Aorta (tissue), 5 donors: ENCODE results near the gene UFSP2. TPM values are rescaled to one million over a fixed set of nuclear protein-coding genes. Genes with fewer than 3 reads are reported as not detected.
"Not testable (repeated sequence)": the region's sequence is repeated elsewhere in the genome, so short reads cannot be mapped to it uniquely, and the experiment has no call there.

Experiments used
- ATAC-seq: fragments of 200-7000 bp; cut with Tn5 transposase; one replicate; pipeline ENCODE4 v1.9.1; 2022; ENCODE audit warnings: moderate library complexity; ENCODE audit not compliant: low FRiP score
- DNase-seq, 2 donors: peaks; one replicate each; pipeline ENCODE4 v3.0.0-alpha.2; 2020
- H3K27ac ChIP-seq, 2 donors: one replicate each; pipeline ENCODE4 v1.5.1; 2013; ENCODE audit warnings: low read length in 2 of 2, mild to moderate bottlenecking in 2 of 2, moderate library complexity in 2 of 2, control low read depth in 1 of 2, inconsistent platforms in 1 of 2, low read depth in 1 of 2
- H3K27me3 ChIP-seq, 2 donors: one replicate each; pipeline ENCODE4 v1.6.1; 2013; ENCODE audit warnings: control low read depth in 1 of 2, low read length in 1 of 2, mild to moderate bottlenecking in 1 of 2, moderate library complexity in 1 of 2; ENCODE audit not compliant: insufficient read depth in 2 of 2, control insufficient read depth in 1 of 2
- H3K36me3 ChIP-seq, 2 donors: one replicate each; pipeline ENCODE4 v1.6.1; 2013; ENCODE audit warnings: control low read depth in 1 of 2, low read length in 1 of 2, mild to moderate bottlenecking in 1 of 2; ENCODE audit not compliant: insufficient read depth in 2 of 2, control insufficient read depth in 1 of 2
- H3K4me1 ChIP-seq, 2 donors: one replicate each; pipeline ENCODE4 v1.6.1; 2013; ENCODE audit warnings: low read length in 2 of 2, control low read depth in 1 of 2, mild to moderate bottlenecking in 1 of 2, moderate library complexity in 1 of 2; ENCODE audit not compliant: insufficient read depth in 2 of 2, control insufficient read depth in 1 of 2
- H3K4me3 ChIP-seq, 2 donors: one replicate each; pipeline ENCODE4 v1.5.1; 2013; ENCODE audit warnings: low read length in 2 of 2, control low read depth in 1 of 2, mild to moderate bottlenecking in 1 of 2
- H3K9me3 ChIP-seq: one replicate; pipeline ENCODE4 v1.6.1; 2013; ENCODE audit warnings: mild to moderate bottlenecking, low read length; ENCODE audit not compliant: control insufficient read depth
- WGBS, 2 donors: extraction: QIAGEN DNeasy Blood & Tissue Kit; methylation state at CpG; one replicate each; pipeline ENCODE4 v1.1.7; 2013; 5-methylcytosine and 5-hydroxymethylcytosine counted together
- intact Hi-C, 2 donors: fragments of 100-400 bp; cut with DNase I; formaldehyde crosslinking; loops; one replicate each; pipeline versions ENCODE4 v1.14.2 to v1.15.0; 2022
- polyA plus RNA-seq, 2 donors: library from polyadenylated mRNA; stranded (reverse); fragments of 200-250 nt; gene quantifications; one replicate each; pipeline ENCODE4 v1.2.3, GENCODE V29; 2013
- total RNA-seq, 2 donors: library from RNA; stranded (reverse); fragmentation: NEBNext Ultra II Directional; extraction: Animal tissue kit (Norgen Biotek cat#: 25700); gene quantifications; one replicate each; pipeline ENCODE4 v1.2.1, GENCODE V29; 2021
- donor health status: healthy with polysubstance abuse.
- donor health status: Bipolar disorder and iron deficiency.
- donor health status: DM: no; HTN: no; CAD: no.
- donor health status: DM: no; HTN: no; CAD: no.
- donor health status: DM: yes; HTN: yes; CAD: no.

Gene UFSP2
- total and polyA plus RNA-seq, 4 donors, result 29.5 to 46.5 (median 38.7) TPM

DNA sequence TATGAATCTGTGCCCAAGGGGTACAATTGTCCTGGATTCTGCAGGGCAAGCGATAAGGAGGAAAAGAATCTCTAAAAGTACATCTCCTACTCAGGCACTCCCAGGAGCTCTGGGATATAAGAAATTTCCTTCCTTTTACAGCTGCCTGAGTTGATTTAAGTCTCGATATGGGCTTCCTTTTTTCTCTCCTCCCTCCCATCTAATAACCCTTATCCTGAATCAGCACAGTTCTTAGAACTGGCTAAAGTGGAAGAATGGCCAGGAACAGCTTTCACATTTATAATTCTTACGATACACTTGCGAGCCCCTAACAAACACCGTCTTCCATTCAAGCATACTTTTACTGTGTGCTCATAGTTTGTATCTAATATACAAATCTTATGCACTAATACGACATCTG lies 51.2 kb downstream of the UFSP2 start:
- DNase-seq (no peak), ATAC-seq (no peak)
- Histone ChIP-seq H3K27me3 (no peaks in the 10 kb centered on the region), H3K4me3 (no peak overlapping the region), H3K4me1 (no peaks in the 10 kb centered on the region), H3K36me3 (peaks cover 0 to 10% of the 10 kb centered on the region in 2 donors), H3K27ac (no peak overlapping the region), H3K9me3 (no peaks in the 10 kb centered on the region)
- intact Hi-C loops, result no loop called here
- WGBS, 2 donors, result 84 to 89% methylated on average over 6 of the region's 6 CpGs

DNA sequence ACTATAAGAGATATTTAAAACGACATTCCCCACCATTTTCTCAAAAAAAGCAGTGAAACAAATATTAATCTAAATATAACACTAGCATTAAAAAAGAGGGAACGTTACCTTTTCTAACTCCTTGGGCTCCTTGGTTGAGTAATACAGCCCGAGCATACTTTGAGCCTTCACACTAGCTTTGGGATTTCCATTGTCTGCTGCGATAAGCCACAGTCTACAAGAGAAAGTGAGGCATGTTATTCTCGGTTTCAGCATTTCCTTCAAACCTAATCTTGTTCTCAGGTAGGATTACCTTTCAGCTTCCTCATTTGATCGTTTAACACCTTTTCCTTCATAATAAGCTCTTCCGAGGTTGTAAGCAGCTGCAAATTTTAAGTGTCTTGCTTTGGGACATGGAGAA lies 51.7 kb downstream of the UFSP2 start:
- Histone ChIP-seq H3K27ac (no peak overlapping the region), H3K4me3 (no peak overlapping the region), H3K9me3 (no peaks in the 10 kb centered on the region), H3K36me3 (peaks cover 0 to 10% of the 10 kb centered on the region in 2 donors), H3K27me3 (no peaks in the 10 kb centered on the region), H3K4me1 (no peaks in the 10 kb centered on the region)
- 89 to 91% methylated on average over 7 of the region's 7 CpGs for WGBS, 2 donors
- intact Hi-C loops, result no loop called here
- ATAC-seq (no peak), DNase-seq (no peak)

DNA sequence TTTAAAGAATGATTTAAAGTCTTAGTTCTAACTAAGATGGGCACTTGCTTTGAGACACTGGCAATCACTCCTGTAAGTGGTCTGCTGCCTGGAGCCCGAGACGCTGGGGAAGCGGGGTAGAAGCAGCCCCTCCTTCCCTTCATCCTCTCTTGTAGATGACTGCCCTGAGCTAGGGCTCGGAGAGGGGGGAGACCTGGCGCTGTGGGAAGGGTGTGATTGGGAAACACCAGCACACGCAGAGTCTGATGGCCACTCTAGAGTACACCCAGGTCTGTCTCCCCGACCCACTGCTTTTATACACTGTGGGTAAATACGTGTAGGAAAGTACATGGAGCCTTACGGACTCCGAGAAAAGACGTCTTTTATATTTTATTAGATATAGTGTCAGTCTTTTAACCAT lies 54.1 kb downstream of the UFSP2 start:
- DNase-seq (no peak), ATAC-seq (no peak)
- Histone ChIP-seq H3K9me3 (no peaks in the 10 kb centered on the region), H3K4me3 (no peak overlapping the region), H3K27me3 (no peaks in the 10 kb centered on the region), H3K36me3 (peaks cover 0 to 7% of the 10 kb centered on the region in 2 donors), H3K4me1 (no peaks in the 10 kb centered on the region), H3K27ac (no peak overlapping the region)
- WGBS, 2 donors, result 91 to 94% methylated on average over 11 of the region's 11 CpGs
- intact Hi-C loops, result no loop called here

DNA sequence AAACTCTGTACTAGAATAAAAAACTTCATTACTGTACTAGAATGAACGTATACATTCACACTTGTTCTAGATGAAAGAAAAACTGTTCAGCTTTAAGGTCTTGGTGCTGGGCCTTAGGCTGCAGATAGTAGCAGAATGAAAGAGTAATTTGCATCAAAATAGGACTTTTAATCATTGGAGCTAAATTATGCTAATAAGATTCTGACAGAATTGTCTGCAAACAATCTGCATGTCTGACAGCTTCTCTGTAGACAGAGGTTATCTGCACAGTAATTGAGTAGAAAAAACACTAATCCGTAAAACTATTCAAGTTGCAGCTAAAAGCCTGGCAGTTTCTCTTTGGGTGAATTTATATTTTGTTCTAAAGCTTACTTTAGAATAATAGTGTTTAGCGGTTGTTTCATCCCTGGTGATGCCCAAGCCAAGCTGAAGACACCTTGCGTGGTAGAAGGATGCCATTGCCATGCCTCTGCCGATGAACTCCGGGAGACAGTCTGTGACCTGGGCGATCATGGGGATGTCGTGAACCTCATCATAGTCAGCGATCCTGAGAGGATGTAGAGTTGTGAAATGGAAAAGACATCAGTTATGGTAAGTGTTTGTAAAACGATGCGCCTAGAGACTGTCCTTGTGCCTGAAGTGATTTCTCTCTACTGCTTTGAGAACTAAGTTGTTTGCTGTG lies 55.4 kb downstream of the UFSP2 start:
- Histone ChIP-seq H3K4me3 (no peak overlapping the region), H3K4me1 (no peaks in the 10 kb centered on the region), H3K9me3 (no peaks in the 10 kb centered on the region), H3K27ac (no peak overlapping the region), H3K36me3 (peaks cover 0 to 6% of the 10 kb centered on the region in 2 donors), H3K27me3 (no peaks in the 10 kb centered on the region)
- intact Hi-C loops, result no loop called here
- no peak for ATAC-seq
- DNase-seq, result no peak
- WGBS, 2 donors, result 93% methylated on average over 11 of the region's 11 CpGs

DNA sequence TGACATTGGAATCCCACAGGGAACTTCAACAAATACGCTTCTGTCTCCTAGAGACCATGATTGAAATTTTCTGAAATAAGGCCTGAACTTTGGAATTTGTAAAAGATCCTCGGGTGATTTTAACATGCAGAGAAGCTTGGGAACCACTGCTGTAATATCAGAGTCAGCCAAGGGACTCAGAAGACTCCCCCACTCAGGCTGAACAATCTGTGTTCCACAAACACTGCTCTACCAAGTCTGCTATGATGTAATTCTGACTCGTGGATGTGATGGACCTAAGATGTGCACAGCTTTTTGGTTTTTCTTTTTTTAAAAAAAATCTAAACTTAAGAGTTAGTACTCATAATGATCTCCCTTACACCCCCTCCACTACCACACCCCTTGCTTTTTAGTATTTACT lies 56.0 kb downstream of the UFSP2 start:
- no peak for ATAC-seq

DNA sequence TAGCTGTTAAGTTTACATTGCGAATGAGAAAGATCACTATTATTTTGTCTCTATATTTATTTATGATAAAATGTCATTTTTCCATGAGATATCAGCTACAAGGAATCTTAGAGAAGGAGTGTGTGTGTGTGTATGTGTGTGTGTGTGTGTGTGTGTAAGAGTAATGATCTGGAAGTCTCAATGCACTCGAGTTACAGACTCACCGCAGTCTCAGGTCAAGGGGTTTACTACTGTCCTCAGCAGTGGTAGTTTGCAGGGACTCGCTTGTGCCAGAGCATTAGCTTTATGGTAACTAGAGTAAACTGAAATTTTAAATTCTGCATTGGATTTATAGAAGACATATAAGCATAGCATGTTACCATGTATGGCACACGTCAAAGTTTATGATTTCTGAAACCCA lies 60.9 kb downstream of the UFSP2 start:
- Histone ChIP-seq H3K4me3 (no peak overlapping the region), H3K27ac (no peak overlapping the region), H3K27me3 (no peaks in the 10 kb centered on the region), H3K36me3 (no peaks in the 10 kb centered on the region), H3K4me1 (no peaks in the 10 kb centered on the region), H3K9me3 (no peaks in the 10 kb centered on the region)
- 67 to 74% methylated on average over 5 of the region's 5 CpGs for WGBS, 2 donors
- DNase-seq, result no peak
- no peak for ATAC-seq
- intact Hi-C loops, result no loop called here

More for the DNA sequence above, 56.0 kb downstream of the UFSP2 start:
- H3K27ac ChIP-seq, result no peak overlapping the region
- H3K4me3 ChIP-seq, result no peak overlapping the region
- WGBS, 2 donors, result 32 to 34% methylated on average over 3 of the region's 3 CpGs
- intact Hi-C loops, result no loop called here
- peaks cover 0 to 6% of the 10 kb centered on the region in 2 donors for H3K36me3 ChIP-seq
- H3K27me3 ChIP-seq, result no peaks in the 10 kb centered on the region
- no peaks in the 10 kb centered on the region for H3K9me3 ChIP-seq
- H3K4me1 ChIP-seq, result no peaks in the 10 kb centered on the region
- no peak for DNase-seq

DNA sequence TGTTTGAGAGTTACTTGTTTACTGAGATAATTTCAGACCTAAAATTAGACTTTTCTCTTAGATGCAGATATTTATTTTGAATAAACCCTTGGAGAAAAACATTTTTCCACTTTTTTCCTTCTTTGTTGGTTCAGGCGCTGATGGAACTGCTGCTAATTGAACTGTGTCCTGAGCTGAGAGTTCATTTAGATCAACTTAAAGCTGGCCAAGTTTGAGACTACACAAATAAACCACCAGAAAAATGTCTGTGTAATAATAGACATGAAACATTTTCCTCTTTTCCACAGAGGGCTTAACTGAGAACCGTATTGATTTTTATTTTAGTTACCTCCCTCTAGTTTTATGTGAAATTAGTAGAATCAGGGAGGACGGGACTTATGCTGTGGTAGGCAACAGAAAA lies 62.5 kb downstream of the UFSP2 start:
- Histone ChIP-seq H3K27ac (no peak overlapping the region), H3K27me3 (no peaks in the 10 kb centered on the region), H3K4me3 (no peak overlapping the region), H3K36me3 (no peaks in the 10 kb centered on the region), H3K9me3 (no peaks in the 10 kb centered on the region), H3K4me1 (peaks cover 0 to 6% of the 10 kb centered on the region in 2 donors)
- WGBS, 2 donors, result 2 to 6% methylated on average over 3 of the region's 3 CpGs
- DNase-seq (no peak), ATAC-seq (no peak)
- intact Hi-C loops, result no loop called here

DNA sequence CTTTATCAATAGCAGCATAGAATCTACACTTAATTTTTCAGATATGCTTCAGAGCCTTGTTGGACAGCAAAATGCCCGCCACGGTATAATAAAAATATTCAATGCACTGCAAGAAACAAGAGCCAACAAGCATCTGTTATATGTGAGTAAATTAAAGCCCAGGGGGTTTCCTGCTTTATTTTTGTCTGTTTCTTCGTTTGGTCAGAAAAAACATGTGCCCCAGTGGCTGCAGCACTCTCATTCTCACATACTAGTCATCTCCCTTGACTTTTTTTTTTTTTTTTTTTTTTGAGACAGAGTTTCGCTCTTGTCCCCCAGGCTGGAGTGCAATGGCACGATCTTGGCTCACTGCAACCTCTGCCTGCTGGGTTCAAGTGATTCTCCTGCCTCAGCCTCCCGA lies 63.2 kb downstream of the UFSP2 start:
- ATAC-seq, DNase-seq, H3K4me1 ChIP-seq, H3K9me3 ChIP-seq, H3K27me3 ChIP-seq, intact Hi-C loops, H3K36me3 ChIP-seq, H3K4me3 ChIP-seq: not testable (repeated sequence)
- WGBS, 2 donors, result 17 to 25% methylated on average over 6 of the region's 6 CpGs
- peak overlapping the region in 1 of 2 donors; percentile 36 for H3K27ac ChIP-seq

DNA sequence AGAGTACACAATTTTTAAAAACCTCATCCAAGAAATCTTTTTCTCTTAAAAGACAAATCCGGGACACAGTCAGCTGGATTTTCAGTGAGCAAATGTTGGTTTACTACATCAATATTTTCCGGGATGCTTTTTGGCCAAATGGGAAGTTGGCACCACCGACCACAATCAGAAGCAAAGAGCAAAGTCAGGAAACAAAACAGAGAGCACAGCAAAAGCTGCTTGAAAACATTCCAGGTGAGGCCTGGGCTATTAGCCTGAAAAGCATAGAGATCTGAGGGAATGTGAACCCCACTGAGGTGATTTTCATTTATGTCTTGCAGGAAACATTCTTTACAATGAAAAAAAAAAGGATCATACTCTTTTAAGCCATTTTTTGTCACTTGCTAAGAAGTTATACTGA lies 63.9 kb downstream of the UFSP2 start:
- Histone ChIP-seq H3K4me3 (no peak overlapping the region), H3K27ac (peak overlapping the region in 1 of 2 donors; percentile 71), H3K27me3 (no peaks in the 10 kb centered on the region), H3K36me3 (no peaks in the 10 kb centered on the region), H3K4me1 (peaks cover 6 to 7% of the 10 kb centered on the region in 2 donors), H3K9me3 (no peaks in the 10 kb centered on the region)
- intact Hi-C loops, result no loop called here
- no peak for DNase-seq
- ATAC-seq, result no peak
- 7 to 10% methylated on average over 3 of the region's 3 CpGs for WGBS, 2 donors
